SK-N-SH (cell line): ENCODE data around the gene LARP1. TPM values are rescaled to one million over a fixed set of nuclear protein-coding genes. Genes with fewer than 3 reads are reported as not detected.
"Not testable (repeated sequence)": the region's sequence is repeated elsewhere in the genome, so short reads cannot be mapped to it uniquely, and the experiment has no call there.

Source experiments
- CTCF ChIA-PET: fragments of 300-600, 350-600 bp; formaldehyde crosslinking; extraction: SDS; loops from one replicate; lab custom pipeline; 2021; lab: Yijun Ruan, JAX
- POLR2A ChIA-PET: fragments of 350-600 bp; sonication (Branson Sonifier 250); formaldehyde crosslinking; extraction: SDS; loops from one replicate; lab custom pipeline; 2020; ENCODE audit warnings: antibody characterized with exemption, inconsistent platforms; lab: Yijun Ruan, JAX
- DNase-seq: peaks from one replicate; pipeline ENCODE4 v3.0.0; 2012
- H2AFZ ChIP-seq: fragments of 200-600 bp; sonication (generic); 2 replicates; pipeline ENCODE4 v1.8.1; 2016; ENCODE audit warnings: antibody characterized with exemption, mild to moderate bottlenecking, low read depth
- H3F3A ChIP-seq: fragments of 200-600 bp; sonication (generic); replicated peaks from 2 replicates; pipeline ENCODE3; 2016; ENCODE audit warnings: antibody characterized with exemption, mild to moderate bottlenecking; ENCODE audit not compliant: insufficient read depth
- H3K27ac ChIP-seq, 2 experiments: fragments of 200-500 bp in 1 of 2; fragments of 200-600 bp in 1 of 2; sonication (Bioruptor generic) in 1 of 2; sonication (generic), shearing (Covaris generic) in 1 of 2; 2 replicates each; pipeline versions ENCODE4 v1.5.1 to v1.6.1; 2014 to 2016; ENCODE audit warnings: low read depth in 2 of 2, inconsistent platforms in 1 of 2, low read length in 1 of 2, mild to moderate bottlenecking in 1 of 2, mixed read lengths in 1 of 2
- H3K27me3 ChIP-seq: fragments of 200-600 bp; sonication (generic), shearing (Covaris generic); 2 replicates; pipeline ENCODE4 v1.6.1; 2016; ENCODE audit warnings: mixed run types; ENCODE audit not compliant: insufficient read depth
- H3K36me3 ChIP-seq, 2 experiments: fragments of 200-500 bp in 1 of 2; fragments of 200-600 bp in 1 of 2; sonication (Bioruptor generic) in 1 of 2; sonication (generic) in 1 of 2; replicated peaks in 1 of 2; 2 replicates each; pipeline versions ENCODE3 to v1.5.1; 2014 to 2016; ENCODE audit warnings: low read length in 1 of 2, mild to moderate bottlenecking in 1 of 2; ENCODE audit not compliant: insufficient read depth in 2 of 2, control insufficient read depth in 1 of 2
- H3K4me1 ChIP-seq, 2 experiments: fragments of 200-500 bp in 1 of 2; fragments of 200-600 bp in 1 of 2; sonication (Bioruptor generic) in 1 of 2; sonication (generic), shearing (Covaris generic) in 1 of 2; 2 replicates each; pipeline versions ENCODE4 v1.5.1 to v1.6.1; 2014 to 2016; ENCODE audit warnings: low read depth in 1 of 2, low read length in 1 of 2, mixed run types in 1 of 2; ENCODE audit not compliant: insufficient read depth in 2 of 2, control insufficient read depth in 1 of 2
- H3K4me2 ChIP-seq: fragments of 200-600 bp; sonication (generic), shearing (Covaris generic); 2 replicates; pipeline ENCODE4 v1.6.1; 2017; ENCODE audit warnings: mixed run types
- H3K4me3 ChIP-seq, 2 experiments: fragments of 200-500 bp in 1 of 2; fragments of 200-600 bp in 1 of 2; sonication (Bioruptor generic) in 1 of 2; sonication (generic), shearing (Covaris generic) in 1 of 2; 2 replicates each; pipeline versions ENCODE4 v1.5.1 to v1.8.1; 2014 to 2016; ENCODE audit warnings: low read depth in 2 of 2, inconsistent platforms in 1 of 2, low read length in 1 of 2, mild to moderate bottlenecking in 1 of 2, mixed read lengths in 1 of 2, moderate library complexity in 1 of 2
- H3K79me2 ChIP-seq: fragments of 200-600 bp; sonication (generic); 2 replicates; pipeline ENCODE4 v1.8.1; 2017; ENCODE audit warnings: mild to moderate bottlenecking; ENCODE audit not compliant: insufficient read depth
- H3K9ac ChIP-seq: fragments of 200-600 bp; sonication (generic); 2 replicates; pipeline ENCODE4 v1.6.1; 2017; ENCODE audit warnings: mixed run types
- H3K9me2 ChIP-seq: fragments of 200-600 bp; sonication (generic); 2 replicates; pipeline ENCODE4 v1.6.1; 2017; ENCODE audit warnings: mixed run types
- H3K9me3 ChIP-seq: fragments of 200-600 bp; sonication (generic); 2 replicates; pipeline ENCODE4 v1.6.1; 2017; ENCODE audit warnings: mixed run types, mild to moderate bottlenecking, moderate library complexity
- H4K20me1 ChIP-seq: fragments of 200-600 bp; sonication (generic); 2 replicates; pipeline ENCODE4 v1.6.1; 2017; ENCODE audit warnings: mild to moderate bottlenecking, mixed run types; ENCODE audit not compliant: insufficient read depth
- ELF1 ChIP-seq: IDR thresholded peaks from 2 replicates; pipeline ENCODE4 v1.4.0; 2012
- FOXM1 ChIP-seq: IDR thresholded peaks from 2 replicates; pipeline ENCODE4 v1.4.0; 2012; ENCODE audit warnings: low read depth, mild to moderate bottlenecking
- MXI1 ChIP-seq: IDR thresholded peaks from 2 replicates; pipeline ENCODE4 v1.6.1; 2012; ENCODE audit warnings: mild to moderate bottlenecking, low read depth, low read length, improper control_type of control experiment
- NFIC ChIP-seq: IDR thresholded peaks from 2 replicates; pipeline ENCODE4 v1.4.0; 2012; ENCODE audit warnings: borderline replicate concordance
- RAD21 ChIP-seq: IDR thresholded peaks from 2 replicates; pipeline ENCODE4 v1.6.1; 2012; ENCODE audit warnings: mild to moderate bottlenecking, low read length
- RCOR1 ChIP-seq: fragments of 150-350 bp; IDR thresholded peaks from 2 replicates; pipeline ENCODE4 v1.6.1; 2017; ENCODE audit warnings: antibody characterized with exemption, low read length
- RFX5 ChIP-seq: IDR thresholded peaks from 2 replicates; pipeline ENCODE4 v1.6.1; 2012; ENCODE audit warnings: mild to moderate bottlenecking, improper control_type of control experiment, low read length
- SMC3 ChIP-seq: IDR thresholded peaks from 2 replicates; pipeline ENCODE4 v1.6.1; 2012; ENCODE audit warnings: low read depth, low read length, improper control_type of control experiment
- TAF1 ChIP-seq: IDR thresholded peaks from 2 replicates; pipeline ENCODE4 v1.6.1; 2012; ENCODE audit warnings: low read depth, mild to moderate bottlenecking, low read length, moderate library complexity, borderline replicate concordance
- WGBS: methylation state at CpG from one replicate; pipeline ENCODE4 v1.1.6; 2017; ENCODE audit warnings: low lambda C conversion rate; 5-methylcytosine and 5-hydroxymethylcytosine counted together
- polyA plus RNA-seq, 3 experiments: library from polyadenylated mRNA; depleted of rRNA; stranded (reverse); fragments of >200 nt; gene quantifications; 2 replicates each; pipeline ENCODE4 v1.2.3, GENCODE V29; 2012
- TF ChIP-seq, protein P1 (sequence below): IDR thresholded peaks from 2 replicates; pipeline ENCODE4 v1.4.0; 2012; ENCODE audit warnings: low read depth, borderline replicate concordance
- TF ChIP-seq, protein P2 (sequence below): IDR thresholded peaks from 2 replicates; pipeline ENCODE4 v1.6.1; 2012; ENCODE audit warnings: mild to moderate bottlenecking, low read depth, low read length, moderate library complexity
- TF ChIP-seq, protein P3 (sequence below): fragments of 150-350 bp; IDR thresholded peaks from 2 replicates; pipeline ENCODE4 v1.6.1; 2016; ENCODE audit warnings: mild to moderate bottlenecking, low read depth, low read length
- TF ChIP-seq, protein P4 (sequence below): fragments of 200-600 bp; sonication (generic); IDR thresholded peaks from 2 replicates; pipeline ENCODE4 v1.6.1; 2017; ENCODE audit warnings: antibody characterized with exemption, mild to moderate bottlenecking, moderate library complexity

The LARP1 gene
- polyA plus RNA-seq, 1 of the 3 experiments (the other 2 are of a cell fraction), result 57.4 TPM

DNA sequence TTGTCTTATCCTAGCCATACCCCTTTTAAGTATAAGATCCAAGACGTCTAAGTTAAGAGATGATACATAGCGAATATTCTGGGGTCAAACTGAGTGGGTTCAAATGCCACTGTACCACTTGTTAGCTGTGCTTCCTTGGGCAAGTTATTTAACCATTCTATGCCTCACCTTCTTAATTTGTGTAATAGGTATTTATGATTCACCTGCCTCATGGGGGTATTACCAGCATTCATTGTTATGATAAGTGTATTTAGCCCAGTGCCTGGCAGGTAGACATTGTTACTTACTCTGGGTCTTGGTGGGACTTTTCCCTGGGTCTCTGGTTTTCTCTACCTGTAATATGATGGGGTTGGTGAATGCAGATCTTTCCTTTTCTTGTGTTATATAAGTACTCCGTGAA lies 3.8 kb downstream of the LARP1 start:
- H4K20me1 ChIP-seq, result peaks cover 74% of the 10 kb centered on the region
- WGBS, result 90% methylated on average over 3 of the region's 3 CpGs
- H3K36me3 ChIP-seq, result peaks cover 0 to 4% of the 10 kb centered on the region in 2 experiments
- H3F3A ChIP-seq, result no peaks in the 10 kb centered on the region
- ChIA-PET POLR2A (no interaction called here), CTCF (interaction anchor here (1.3 to 2.3 kb wide), 5 partner anchors 9 to 108 kb away, joined by 3 to 15 read pairs (median 5); no protein-coding TSS in a partner anchor)
- peaks cover 85% of the 10 kb centered on the region for H3K79me2 ChIP-seq
- peak overlapping the region; percentile 48; the same call in 1 of the 2 replicates for H3K4me2 ChIP-seq
- H3K27ac ChIP-seq, result no peak overlapping the region
- peaks cover 24 to 35% of the 10 kb centered on the region in 2 experiments for H3K4me1 ChIP-seq
- no peaks in the 10 kb centered on the region for H3K27me3 ChIP-seq
- H3K4me3 ChIP-seq, result no peak overlapping the region
- no peaks in the 10 kb centered on the region for H3K9me3 ChIP-seq
- no peak overlapping the region for H2AFZ ChIP-seq
- H3K9ac ChIP-seq, result no peak overlapping the region
- DNase-seq, result no peak
- TF ChIP-seq SMC3, result no peak
- no peak for TF ChIP-seq NFIC
- no peak for TF ChIP-seq RFX5
- TF ChIP-seq, protein P1, sequence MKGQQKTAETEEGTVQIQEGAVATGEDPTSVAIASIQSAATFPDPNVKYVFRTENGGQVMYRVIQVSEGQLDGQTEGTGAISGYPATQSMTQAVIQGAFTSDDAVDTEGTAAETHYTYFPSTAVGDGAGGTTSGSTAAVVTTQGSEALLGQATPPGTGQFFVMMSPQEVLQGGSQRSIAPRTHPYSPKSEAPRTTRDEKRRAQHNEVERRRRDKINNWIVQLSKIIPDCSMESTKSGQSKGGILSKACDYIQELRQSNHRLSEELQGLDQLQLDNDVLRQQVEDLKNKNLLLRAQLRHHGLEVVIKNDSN, result no peak
- TF ChIP-seq MXI1, result no peak
- TF ChIP-seq FOXM1, result no peak
- H3K9me2 ChIP-seq, result no peaks in the 10 kb centered on the region

DNA sequence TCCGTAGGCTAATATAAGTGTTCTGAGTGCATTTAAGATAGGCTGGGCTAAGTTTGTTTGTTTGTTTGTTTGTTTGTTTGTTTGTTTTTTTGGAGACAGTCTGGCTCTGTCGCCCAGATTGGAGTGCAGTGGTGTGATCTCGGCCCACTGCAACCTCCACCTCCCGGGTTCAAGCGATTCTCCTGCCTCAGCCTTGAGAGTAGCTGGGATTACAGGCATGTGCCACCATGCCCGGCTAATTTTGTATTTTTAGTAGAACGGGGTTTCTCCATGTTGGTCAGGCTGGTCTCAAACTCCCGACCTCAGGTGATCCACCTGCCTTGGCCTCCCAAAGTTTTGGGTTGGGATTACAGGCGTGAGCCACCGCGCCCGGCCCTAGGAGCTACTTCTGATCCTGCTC lies 4.7 kb downstream of the LARP1 start:
- DNase-seq, H3K9me2 ChIP-seq, H3K9ac ChIP-seq, H3K36me3 ChIP-seq, H2AFZ ChIP-seq, H3K9me3 ChIP-seq, H3K4me3 ChIP-seq, H3F3A ChIP-seq, H3K27me3 ChIP-seq, H3K27ac ChIP-seq, POLR2A ChIA-PET: not testable (repeated sequence)
- H3K4me2 ChIP-seq, result peak overlapping the region; percentile 48; the same call in 1 of the 2 replicates
- H3K4me1 ChIP-seq, result peaks cover 16 to 29% of the 10 kb centered on the region in 2 experiments; a peak in 3 of 4 replicates
- CTCF ChIA-PET, result interaction anchor here (1.3 kb wide), 1 partner anchor 29 kb away, joined by 3 read pairs; no protein-coding TSS in a partner anchor
- H3K79me2 ChIP-seq, result peaks cover 94% of the 10 kb centered on the region
- 92% methylated on average over 9 of the region's 12 CpGs for WGBS
- peaks cover 83% of the 10 kb centered on the region for H4K20me1 ChIP-seq

DNA sequence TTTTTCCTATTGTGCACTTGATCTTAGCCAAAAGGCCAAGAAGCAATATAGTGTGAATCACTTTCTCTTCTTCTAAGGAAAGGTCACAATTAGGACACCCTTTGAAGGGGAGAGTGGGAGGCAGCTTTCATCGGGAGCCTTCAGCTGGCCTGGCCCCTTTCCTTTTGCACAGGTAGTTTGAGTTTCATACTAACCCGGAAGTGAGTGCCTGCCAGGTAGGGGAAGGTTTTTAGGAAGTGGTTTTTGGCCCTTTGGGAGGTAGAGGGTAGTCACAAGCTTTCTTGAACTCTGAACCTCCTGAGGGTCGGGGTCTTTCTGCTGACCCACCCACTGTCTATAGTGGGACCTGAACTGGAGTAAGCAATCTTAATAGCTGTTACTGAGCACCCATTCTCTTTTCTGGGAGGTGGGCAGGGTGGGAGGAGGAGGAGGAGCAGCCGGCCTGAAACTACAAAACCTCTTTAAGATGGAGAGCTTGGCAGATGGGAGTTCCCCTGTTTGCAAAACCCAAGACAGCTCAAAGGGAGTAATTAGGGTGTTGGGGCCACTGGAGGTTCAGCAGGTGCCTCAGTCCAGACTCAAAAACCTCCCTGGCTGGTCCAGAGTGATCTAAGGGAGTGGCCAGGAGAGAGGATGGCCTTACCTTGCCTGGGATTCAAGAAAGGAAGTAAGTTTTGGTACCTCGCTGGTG lies 6.0 kb downstream of the LARP1 start:
- ChIA-PET CTCF (no interaction called here), POLR2A (interaction anchor here (0.5 kb wide), 1 partner anchor 99 kb away, joined by 3 read pairs; no protein-coding TSS in a partner anchor)
- Histone ChIP-seq H3K79me2 (peaks cover 98% of the 10 kb centered on the region), H3K9me2 (no peaks in the 10 kb centered on the region), H3K4me1 (peaks cover 16 to 29% of the 10 kb centered on the region in 2 experiments; a peak in 3 of 4 replicates), H2AFZ (no peak overlapping the region), H3K9ac (no peak overlapping the region), H3K9me3 (no peaks in the 10 kb centered on the region), H3F3A (no peaks in the 10 kb centered on the region), H3K4me2 (0 out of 2 replicates have a peak overlapping the region, but pooled peaks have one; percentile 27), H4K20me1 (peaks cover 96% of the 10 kb centered on the region), H3K27me3 (no peaks in the 10 kb centered on the region), H3K27ac (no peak overlapping the region), H3K4me3 (no peak overlapping the region), H3K36me3 (peaks cover 0 to 4% of the 10 kb centered on the region in 2 experiments)
- WGBS, result 89% methylated on average over 5 of the region's 5 CpGs
- DNase-seq, result no peak
- TF ChIP-seq, protein P2, sequence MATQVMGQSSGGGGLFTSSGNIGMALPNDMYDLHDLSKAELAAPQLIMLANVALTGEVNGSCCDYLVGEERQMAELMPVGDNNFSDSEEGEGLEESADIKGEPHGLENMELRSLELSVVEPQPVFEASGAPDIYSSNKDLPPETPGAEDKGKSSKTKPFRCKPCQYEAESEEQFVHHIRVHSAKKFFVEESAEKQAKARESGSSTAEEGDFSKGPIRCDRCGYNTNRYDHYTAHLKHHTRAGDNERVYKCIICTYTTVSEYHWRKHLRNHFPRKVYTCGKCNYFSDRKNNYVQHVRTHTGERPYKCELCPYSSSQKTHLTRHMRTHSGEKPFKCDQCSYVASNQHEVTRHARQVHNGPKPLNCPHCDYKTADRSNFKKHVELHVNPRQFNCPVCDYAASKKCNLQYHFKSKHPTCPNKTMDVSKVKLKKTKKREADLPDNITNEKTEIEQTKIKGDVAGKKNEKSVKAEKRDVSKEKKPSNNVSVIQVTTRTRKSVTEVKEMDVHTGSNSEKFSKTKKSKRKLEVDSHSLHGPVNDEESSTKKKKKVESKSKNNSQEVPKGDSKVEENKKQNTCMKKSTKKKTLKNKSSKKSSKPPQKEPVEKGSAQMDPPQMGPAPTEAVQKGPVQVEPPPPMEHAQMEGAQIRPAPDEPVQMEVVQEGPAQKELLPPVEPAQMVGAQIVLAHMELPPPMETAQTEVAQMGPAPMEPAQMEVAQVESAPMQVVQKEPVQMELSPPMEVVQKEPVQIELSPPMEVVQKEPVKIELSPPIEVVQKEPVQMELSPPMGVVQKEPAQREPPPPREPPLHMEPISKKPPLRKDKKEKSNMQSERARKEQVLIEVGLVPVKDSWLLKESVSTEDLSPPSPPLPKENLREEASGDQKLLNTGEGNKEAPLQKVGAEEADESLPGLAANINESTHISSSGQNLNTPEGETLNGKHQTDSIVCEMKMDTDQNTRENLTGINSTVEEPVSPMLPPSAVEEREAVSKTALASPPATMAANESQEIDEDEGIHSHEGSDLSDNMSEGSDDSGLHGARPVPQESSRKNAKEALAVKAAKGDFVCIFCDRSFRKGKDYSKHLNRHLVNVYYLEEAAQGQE, result no peak
- TF ChIP-seq RAD21 (no peak), FOXM1 (no peak), TAF1 (no peak), ELF1 (no peak), RCOR1 (no peak)
- TF ChIP-seq, protein P3, sequence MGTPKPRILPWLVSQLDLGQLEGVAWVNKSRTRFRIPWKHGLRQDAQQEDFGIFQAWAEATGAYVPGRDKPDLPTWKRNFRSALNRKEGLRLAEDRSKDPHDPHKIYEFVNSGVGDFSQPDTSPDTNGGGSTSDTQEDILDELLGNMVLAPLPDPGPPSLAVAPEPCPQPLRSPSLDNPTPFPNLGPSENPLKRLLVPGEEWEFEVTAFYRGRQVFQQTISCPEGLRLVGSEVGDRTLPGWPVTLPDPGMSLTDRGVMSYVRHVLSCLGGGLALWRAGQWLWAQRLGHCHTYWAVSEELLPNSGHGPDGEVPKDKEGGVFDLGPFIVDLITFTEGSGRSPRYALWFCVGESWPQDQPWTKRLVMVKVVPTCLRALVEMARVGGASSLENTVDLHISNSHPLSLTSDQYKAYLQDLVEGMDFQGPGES, result no peak
- TF ChIP-seq, protein P4, sequence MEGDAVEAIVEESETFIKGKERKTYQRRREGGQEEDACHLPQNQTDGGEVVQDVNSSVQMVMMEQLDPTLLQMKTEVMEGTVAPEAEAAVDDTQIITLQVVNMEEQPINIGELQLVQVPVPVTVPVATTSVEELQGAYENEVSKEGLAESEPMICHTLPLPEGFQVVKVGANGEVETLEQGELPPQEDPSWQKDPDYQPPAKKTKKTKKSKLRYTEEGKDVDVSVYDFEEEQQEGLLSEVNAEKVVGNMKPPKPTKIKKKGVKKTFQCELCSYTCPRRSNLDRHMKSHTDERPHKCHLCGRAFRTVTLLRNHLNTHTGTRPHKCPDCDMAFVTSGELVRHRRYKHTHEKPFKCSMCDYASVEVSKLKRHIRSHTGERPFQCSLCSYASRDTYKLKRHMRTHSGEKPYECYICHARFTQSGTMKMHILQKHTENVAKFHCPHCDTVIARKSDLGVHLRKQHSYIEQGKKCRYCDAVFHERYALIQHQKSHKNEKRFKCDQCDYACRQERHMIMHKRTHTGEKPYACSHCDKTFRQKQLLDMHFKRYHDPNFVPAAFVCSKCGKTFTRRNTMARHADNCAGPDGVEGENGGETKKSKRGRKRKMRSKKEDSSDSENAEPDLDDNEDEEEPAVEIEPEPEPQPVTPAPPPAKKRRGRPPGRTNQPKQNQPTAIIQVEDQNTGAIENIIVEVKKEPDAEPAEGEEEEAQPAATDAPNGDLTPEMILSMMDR, result no peak
